Kasumi-1 (cell line): ENCODE results near the gene DRGX.

Experiments used
- DNase-seq, 2 experiments: peaks; one replicate each; lab custom pipeline; 2025; lab: John Stamatoyannopoulos, UW

DRGX gene

DNA sequence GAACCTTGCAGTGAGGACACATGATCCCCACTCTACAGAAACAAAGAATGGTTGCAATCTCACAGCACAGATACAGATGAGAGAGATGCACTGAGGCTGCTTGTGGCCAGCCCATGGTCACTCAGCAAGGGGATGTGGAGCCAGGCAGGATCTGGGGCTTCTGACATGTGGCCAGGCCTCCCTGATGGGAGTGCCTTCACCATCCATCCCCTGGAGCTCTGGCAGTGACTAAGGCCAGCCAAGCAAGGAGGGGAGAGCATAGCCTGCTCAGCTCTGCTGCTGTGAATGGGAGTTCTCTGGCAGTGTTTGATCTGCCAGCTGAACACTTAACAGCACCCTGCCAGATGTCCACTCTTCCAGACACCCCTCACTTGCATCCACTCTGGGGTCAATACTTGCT, 77.1 kb downstream of the DRGX start:
- no peak for DNase-seq

DNA sequence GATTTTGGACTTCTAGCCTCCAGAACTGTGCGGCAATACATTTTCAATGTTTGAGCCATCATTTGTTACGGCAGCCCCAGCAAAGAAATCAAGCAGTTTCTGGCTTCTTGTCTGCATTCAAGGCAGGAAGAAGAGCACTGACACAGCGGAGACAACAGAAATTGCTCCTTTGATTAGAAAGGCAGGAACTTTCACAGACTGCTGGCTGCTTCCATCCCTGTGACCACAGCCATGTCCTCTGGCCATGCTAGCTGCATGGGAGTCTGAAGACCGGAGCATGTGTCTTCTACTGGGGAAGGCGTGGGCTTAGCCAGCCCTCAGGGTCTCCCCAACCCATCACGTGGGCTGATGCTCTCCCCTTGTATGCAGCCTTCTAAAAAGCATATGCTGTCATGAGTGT, 77.9 kb downstream of the DRGX start:
- DNase-seq = no peak

GRCh38 chr10:49314806-49315205, 81.1 kb downstream of the DRGX start:
- DNase-seq = no peak
